ENCODE results near the gene ANO1.

ANO1 gene

DNA sequence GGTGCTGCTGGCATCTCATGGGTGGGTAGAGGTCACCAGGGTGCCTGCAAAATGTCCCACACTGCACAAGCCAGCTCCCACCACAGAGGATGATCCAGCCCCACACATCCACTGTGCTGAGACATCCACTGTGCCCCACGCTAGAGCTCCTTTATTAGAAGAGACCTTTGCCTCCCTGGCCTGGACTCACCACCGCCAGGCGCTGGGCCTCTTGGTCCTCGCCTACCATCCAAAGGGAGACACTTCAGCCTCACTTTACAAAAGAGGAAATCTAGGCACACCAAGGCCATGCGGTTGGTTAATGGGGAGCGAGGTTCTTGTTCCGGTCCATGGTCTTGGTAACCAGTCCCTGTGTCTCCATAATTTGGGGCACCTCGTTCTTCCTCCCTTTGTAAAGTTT is 3.4 kb upstream of the ANO1 start:
- DNase-seq: no peak

DNA sequence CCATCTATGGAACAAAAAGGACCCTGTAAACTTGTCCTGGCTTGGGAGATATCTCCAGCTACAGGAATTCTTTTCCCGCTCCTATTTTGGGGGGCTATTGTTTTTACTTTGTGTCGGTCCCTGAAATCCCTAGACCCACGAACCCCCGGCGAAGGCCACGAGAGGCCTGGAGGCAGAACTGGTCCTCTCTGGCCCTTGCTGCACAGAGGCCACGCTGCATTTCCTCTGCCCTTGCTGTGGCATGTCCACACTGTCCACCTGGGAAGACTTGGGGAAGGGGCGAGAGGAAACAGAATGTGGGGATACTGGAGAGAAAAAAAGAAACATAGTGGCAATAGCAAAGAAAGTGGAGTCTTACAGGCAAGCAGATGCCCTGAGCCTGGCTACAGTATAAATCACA is 2.3 kb upstream of the ANO1 start:
- no peak for DNase-seq

DNA sequence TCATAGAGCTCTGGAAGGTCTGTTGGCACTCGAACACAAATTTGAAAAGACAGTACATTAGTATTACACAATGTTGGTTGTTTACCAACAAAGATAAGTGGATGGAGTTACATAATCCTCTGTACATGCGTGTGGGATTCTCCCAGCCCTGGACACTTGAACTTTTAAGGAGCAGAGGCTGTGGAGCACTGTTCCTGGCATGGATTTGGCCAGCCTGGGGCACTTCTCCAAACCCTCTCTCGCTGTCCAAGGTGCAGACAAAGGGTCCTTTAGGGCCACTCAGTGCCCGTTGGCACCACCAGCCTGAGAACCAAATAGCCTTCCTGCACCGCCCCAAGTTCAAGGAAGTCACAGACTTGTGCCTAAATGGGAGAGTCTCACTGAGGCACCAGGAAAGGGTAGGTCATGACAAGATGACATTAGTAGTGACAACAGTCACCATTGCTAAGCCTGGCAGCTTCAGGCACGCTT is 1.6 kb upstream of the ANO1 start:
- DNase-seq: no peak

DNA sequence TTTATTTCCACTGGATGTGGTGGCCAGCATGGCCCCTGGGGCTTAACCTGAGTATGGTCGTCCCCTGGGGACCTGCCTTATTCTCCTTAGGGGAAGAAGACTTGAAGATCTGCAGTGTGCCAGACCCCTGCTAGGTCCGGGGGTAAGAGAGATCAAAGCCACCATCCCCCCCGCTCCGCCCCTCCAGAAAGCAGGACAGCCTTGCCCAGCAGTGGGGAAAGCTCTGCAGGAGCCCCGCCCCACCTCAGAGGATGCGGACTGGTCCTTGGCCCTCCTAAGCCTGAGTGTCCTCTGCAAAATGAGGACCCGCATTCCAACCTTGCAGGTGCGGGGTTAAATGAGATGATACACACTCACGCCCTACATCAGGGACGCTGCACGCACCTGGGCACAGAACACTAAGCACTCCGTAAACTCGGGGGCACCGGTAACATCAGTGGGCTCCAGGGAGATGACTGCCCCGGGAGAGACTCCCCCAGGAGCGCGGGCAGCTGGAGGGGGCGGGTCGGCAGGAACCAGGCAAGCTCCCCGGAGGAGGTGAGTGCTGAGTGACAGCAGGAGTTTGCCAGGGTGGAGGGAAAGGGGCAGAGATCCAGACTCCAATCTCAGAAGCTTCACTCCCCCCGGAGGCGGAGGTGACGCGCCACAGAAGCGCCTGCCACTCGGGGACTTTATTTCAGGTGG is 564 bp upstream of the ANO1 start:
- DNase-seq: no peak

DNA sequence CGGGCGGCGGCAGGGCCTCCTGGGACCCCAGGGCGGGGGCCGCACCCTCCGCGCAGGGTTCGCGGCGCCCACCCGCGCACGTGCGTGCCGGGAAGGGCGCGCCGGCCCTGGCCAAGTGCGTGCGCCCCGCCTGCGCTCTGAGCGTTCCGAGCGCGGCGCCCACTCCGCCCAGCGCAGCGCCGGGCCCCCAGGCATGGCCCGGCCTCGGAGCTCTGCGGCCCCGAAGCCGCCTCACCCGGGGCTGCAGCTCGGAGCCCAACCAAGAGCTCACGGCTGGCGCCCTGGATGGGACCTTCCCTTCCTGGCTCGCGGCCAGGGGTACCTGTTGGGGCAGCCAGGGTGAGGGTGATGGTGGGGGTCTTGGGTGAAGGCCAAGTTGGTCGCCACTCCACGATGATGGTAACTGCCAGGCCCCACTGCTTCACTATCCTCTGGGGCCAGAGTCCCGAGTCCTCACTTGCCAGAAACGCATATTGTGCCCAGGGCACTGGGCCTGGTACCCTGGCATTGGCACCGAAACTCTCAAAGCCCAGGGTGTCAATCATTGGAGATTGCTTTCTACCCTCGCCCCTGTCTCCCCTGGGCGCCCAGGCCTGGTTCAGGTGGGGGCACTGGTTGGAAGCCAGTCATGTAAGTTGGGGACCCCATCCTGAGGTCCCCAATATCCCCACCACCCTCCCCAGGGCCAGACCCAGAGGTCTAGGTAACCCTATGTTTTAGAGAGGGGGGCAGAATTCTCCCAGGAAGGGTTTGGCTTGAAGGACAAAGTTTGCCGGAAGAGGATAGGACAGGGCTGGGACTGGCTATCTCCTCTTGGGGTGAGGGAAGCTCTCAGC is 882 bp downstream of the ANO1 start:
- DNase-seq: no peak

DNA sequence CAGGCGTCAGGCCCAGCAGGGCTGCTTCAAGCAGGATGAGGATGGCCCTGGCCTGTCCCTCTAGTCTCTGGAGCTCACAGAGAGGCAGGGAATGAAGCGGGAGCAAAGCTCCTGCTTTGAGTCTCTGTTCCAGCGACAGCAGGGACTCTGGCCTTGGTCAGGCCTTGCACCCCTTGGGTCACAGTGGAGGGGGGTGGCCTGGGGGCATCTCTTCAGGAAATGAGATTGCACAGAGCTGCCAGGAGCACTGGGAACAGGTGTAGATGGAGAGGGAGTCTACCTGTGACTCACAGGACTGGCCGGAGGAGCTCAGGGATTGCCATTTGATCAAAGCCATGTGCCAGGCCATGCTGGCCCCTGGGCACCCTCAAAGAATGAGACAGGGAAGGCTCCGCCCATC is 1.6 kb downstream of the ANO1 start:
- no peak for DNase-seq

DNA sequence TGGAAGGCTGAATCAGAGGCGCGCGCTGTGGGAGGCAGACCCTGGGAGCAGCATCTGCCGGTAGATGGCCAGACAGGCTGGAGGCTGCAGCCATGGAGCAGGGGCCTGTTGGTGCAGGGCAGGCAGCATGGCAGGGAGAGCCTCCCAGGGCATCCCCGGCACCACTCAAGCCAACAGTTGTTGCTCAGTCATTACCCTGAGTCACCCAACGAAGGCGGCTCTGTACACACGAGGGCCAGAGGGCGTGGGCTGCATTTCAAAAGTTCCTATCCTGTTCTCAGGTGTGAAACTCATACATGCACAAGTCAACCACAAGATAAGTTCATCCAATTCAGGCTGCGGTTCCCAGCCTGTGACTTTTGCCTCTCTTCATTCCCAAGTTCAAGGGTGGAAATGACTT is 2.6 kb downstream of the ANO1 start:
- no peak for DNase-seq

DNA sequence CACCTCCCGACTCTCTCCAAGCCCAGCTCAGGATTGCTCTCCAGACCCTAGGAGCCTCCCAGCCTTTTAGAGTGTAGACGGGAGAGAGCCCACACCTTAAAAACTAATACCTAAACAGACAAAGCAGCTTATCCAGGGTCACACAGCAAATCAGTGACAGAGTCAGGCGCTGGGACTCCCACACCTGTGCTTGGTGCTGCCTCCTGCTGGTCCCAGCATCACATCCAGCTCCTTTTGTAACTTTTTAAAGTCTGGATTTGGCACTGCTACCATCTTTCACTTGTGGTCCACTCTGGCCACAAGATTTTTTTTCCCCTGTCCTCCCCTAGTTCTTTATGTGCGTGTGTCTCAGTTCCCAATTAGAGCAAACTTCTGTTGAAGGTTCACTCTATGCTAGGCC is 4.7 kb downstream of the ANO1 start:
- DNase-seq: no peak

DNA sequence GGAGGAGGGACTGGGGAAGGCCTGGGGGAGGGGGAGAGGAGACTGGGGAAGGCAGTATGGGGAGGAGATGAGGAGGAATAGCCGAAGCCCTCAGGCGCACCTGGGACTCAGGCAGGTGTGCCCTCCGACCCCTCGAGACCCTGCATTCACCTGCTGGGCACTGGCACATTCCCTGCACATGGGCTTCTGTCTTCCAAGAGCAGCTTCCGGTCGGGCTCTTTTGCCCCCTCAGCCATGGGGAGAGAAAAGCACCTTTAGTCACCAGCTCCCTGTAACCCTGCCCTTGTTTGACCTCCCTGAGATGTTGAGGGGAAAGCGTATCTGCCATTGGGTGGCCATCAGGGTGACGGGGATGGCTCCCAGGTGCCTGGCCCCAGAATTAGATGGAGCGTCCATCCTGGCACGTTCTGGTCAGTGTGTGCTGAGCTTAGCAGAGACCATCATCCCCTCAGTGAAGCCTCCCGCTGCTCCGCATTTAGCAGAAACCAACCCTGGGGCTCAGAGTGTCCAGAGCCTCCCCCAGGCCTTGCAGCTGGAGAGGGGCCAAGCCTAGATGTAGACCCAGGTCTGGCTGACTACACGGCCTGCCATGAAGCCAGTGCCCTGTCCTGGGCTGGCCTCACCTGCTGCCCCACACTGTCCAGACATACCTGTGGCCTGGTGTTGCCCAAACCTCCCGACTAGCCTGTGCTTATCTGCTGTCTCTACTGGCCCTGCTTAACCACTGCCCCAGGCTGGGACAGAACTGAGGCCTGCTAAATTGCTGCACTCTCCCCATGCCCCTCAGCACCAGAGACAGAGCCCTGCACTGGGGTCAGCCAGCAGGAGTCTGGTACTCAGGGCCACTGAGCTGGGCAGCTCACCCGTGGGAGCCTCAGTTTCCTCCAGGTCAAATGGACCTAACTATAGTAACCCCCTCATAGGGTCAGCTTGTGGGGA is 6.2 kb downstream of the ANO1 start:
- no peak for DNase-seq

DNA sequence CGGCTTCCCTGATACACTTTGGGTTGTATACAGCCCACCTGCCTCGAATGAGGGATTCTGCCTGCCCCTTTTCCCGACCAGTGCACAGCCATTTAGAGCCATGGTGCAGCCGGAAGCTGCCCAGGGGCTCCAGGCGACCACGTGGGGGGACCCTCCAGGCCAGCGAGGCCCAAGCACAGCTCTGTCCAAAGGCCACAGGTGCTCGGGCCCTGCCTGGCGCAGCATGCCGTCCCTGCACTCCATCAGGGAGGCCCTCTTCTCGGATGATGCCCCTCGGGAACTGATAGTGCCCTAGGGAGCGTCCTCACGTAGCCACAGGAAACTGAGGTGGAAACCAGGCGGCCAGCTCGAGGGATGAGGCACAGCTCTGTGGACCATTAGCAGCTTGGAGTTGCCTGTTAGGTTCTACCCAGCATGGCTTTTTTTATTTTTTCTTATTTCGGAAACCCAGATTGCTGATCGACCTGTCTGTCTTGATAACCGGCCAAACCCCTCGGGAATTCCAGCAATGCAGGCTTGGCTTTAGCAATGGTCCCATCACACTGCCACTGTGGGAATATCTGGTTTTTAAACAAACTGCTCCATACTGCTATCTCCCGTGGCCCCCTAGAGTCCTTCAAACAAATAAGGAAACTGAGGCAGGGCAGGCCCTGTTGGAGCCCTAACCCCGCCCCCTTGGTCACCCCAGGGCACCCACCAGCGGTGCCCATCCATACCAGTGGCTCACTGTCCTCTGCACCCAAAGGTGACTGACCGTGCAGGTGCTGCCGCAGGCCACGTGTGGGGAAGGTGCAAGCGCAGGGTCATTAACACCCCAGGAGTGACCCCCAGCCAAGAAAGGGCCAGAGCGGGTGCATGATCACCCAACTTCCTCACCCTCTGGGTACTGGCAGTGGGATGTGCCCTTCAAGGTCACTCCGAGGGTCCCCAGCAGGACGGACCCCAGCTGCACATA is 8.0 kb downstream of the ANO1 start:
- DNase-seq: no peak

DNA sequence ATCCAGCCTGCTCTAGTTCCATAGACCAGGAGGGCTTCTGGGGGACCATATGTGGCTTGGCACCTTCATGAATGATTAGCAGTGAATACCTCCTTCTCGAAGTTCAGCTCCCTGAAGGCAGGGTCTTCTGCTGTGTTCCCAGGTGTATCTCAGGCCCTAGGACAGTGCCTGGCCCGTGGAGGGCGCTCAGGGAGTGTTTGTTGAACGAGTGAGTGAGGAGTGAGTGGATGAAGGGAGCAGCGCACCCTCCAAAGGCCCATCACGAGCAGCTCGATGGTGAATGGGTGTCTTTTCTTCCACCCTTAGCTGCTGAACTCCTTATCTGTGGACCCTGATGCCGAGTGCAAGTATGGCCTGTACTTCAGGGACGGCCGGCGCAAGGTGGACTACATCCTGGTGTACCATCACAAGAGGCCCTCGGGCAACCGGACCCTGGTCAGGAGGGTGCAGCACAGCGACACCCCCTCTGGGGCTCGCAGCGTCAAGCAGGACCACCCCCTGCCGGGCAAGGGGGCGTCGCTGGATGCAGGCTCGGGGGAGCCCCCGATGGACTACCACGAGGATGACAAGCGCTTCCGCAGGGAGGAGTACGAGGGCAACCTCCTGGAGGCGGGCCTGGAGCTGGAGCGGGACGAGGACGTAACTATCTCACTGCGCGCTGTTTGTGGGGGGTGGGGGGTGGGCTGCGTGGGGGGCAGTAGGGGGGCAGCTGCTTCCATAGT is 9.5 kb downstream of the ANO1 start:
- no peak for DNase-seq

DNA sequence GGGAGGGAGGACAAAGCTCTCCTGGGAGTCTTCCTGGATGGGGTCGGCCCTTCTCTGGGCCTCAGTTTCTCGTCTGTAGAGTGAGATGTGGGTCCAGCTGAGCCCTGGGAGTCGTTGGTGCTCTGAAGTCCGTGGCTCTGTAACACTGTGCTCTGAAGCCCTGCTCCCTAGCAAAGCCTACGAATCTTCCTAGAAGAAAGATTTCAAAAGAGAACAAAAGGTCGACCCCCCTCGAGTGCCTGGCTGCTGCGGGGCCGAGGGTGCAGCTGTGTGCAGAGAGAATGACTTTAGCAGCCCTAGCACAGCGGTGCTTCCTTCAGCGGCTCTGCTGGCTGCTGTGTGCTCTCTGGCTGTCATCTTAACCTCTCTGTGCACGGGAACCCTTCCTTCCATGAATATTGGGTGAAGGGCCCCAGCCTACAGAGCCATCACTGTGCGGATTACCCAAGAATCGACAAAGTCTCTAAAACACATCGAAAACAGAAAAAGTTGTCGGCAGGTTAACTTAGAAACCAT is 10.7 kb downstream of the ANO1 start:
- DNase-seq: no peak

DNA sequence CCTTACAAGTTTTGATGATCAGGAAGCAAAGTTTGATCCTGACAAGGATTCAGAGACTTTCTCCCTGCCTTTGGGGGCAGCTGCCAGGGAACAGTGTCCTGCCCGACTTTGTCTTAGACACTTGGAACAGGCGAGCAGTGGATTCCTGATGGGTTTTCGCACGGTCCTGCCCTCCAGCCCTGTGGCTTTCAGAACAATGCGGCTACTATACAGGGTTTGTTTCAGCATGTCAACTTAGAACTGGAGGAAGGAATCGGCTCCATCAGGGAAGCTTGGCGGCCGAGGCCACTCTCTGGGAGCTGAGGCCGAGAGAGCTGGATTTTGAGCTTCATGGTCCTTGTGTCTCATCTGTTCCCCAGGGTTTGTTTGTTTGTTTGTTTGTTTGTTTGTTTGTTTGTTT is 11.5 kb downstream of the ANO1 start:
- DNase-seq: no peak

DNA sequence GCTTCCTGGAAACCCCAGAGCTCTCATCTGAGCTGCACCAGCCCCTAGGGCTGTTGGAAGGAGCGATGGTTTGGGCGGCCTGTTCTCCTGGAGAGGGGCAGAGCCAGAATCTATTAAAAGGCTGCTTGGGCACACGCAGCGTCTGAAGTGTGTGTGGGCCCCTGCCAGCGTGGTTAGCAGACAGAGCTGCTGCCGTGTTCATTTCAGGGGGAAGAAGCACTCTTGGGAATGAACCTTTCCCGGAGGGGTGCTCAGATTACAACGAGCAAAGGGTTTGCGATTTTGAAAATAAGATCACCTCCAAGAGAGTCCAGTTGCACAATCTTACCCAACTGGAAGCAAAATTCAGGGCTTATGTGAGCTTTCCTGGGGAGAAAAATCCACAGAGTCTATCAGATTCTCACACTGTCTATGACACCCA is 12.9 kb downstream of the ANO1 start:
- DNase-seq: no peak

DNA sequence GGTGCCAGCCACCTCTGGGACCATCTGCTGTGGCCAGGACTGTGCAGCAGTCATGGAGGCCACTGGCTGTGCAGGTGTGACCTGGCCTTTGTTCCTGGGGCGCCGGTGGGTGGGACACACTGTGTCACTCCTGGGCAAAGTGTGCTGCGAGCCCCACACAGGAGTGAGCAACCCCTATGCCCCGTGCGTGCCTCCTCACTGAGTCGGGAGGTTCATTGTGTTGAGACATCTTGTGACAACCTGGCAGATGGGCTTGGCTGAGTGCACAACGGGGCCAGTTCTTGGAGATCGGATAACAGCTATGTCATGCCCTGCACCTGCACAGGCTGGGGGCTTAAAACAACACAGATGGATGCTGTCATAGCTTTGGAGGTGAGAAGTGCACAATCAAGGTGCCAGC is 13.5 kb downstream of the ANO1 start:
- DNase-seq: no peak

DNA sequence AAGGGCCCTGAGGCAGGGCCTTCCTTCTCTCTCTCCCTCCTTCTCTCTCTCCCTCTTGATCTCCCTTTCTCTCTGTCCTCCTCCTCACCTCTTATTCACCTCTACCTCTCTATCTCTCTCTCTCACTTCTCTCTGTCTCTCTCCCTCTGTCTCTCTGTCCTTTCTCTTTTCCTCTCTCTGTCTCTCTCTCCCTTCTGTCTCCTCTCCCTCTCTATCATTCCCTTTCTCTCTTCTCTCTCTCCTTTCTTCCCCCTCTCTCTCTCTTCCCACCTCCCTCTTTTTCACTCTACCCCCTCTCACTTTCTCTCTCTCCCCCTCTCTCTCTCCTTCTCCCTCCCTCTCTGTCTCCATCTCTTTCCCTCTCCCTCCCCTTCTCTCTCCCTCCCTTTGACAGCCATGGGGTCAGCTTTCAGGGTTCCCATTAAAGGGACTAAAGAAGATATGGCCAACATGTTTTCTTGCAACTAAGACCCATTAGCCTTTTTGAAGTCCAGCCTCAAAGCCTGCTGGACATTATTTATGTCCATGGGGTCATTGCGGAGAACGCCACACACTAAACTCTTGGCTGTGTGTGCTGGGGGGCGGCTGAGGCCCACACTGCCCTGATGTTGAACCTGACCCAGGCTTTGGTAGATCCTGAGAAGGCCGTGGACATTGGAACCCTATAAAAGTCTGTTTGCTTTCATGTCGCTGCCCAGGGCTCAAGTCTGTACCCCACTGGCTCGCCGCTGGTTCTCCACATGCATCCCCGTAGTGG is 15.0 kb downstream of the ANO1 start:
- DNase-seq: no peak

DNA sequence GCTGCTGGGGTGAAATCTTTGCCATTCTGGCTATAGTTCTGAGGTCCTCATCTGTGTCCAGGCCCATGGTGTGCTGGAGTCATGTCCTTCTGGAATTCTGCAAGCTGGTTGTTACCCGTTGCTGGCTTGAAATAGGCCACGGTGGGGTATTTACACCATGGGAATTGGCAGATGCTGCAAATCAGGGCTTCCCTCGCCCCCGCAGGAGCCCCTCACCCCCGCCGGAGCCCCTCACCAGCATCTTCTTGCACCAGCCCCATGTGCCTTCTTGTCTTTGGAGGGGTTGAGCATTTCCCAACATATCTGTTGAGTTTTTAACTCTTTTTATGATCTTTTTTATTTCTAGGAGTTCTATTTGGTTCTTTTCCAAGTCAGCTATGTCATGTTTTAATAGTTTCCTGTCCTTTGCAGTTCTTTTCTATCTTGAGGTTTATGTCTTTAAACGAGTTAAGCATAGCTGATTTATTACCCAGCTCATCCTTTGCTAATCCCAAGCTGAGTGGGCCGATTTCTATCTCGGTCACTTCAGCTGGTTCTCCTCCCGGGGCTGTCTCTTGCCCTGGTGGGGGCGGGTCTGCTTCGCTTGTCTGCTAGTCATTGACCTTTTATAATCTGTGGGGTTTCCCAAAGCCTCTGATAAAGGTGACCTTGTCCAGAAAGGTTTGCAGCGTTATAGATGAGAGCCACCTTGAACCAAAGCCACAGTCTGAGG is 17.6 kb downstream of the ANO1 start:
- DNase-seq: no peak

DNA sequence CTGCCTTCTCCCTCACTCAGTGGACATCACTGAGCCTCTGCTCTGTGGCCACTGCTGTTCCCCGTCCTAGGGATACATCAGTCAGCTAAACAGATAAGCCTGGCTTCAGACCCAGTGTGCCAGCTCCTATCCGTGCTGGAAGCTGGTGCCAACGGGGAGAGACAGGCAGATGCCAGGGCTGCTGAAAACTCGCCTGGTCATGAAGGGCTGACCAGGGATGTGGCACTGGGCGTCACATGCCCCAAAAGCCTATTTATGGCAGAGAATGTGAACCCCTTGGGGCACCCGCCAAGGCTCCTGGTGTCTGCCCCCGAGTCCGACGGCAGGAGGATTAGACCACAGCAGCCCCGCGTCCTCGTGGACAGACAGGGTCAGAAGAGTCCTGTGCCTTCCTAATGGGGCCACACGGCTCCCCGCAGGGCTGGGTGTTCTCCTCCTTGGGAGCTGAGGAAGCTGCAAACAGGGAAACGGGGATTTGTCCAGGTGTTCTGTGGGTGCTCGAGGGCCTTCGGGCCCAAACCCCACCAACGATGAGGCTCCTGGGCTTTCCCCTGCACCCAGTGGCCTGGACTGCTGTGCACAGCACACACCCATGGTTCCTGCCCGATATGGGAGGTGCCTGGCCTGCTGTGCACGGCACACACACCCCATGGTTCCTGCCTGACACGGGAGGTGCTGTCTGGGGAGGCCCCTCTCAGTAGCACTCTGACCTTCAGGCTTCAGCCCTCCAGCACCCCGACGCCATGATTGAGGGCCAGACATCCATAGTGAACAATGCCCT is 19.9 kb downstream of the ANO1 start:
- no peak for DNase-seq

DNA sequence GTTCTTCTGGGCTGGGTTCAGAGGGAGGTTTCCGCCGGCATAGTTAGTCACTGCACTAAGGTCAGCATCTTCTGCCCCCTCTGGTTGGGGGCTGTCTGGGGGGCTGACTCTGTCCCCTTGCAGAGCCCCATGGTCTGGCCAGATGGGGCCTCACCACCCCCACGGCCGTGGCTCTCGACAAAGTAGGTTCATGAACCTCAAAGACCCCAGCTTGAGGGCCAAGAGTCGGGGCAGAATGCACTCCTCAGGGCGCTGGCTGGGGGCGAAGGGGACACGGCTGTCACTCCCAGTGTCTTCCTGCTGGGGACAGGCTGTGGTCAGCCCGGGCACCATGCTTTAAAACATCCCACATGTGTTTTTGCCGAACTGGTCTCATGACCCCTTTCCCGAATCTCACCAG is 20.8 kb downstream of the ANO1 start:
- no peak for DNase-seq
